Measurements from ENCODE around the gene SPACDR.
"Not testable (repeated sequence)": the region's sequence is repeated elsewhere in the genome, so short reads cannot be mapped to it uniquely, and the experiment has no call there.

The SPACDR gene

GRCh38 chr7:100456562-100456961 lies 7.5 kb downstream of the SPACDR start:
- Histone ChIP-seq H3K36me3 (peaks cover 0 to 13% (median 7%) of the 10 kb centered on the region in 3 donors), H3K4me1 (no peaks in the 10 kb centered on the region), H3K9me3 (no peaks in the 10 kb centered on the region), H3K4me3 (no peak overlapping the region), H3K27ac (no peak overlapping the region), H3K27me3 (no peaks in the 10 kb centered on the region)
- no peak for TF ChIP-seq CTCF (IDR thresholded peaks at IDR 0.05)
- intact Hi-C loops (cut with DNase I; ENCODE audit: low total_unique reads): no loop called here
- DNase-seq: no peak

GRCh38 chr7:100455206-100455605 lies 8.9 kb downstream of the SPACDR start:
- H3K9me3 ChIP-seq: no peaks in the 10 kb centered on the region
- H3K4me1 ChIP-seq: peaks cover 0 to 8% (median 6%) of the 10 kb centered on the region in 4 donors
- H3K27ac ChIP-seq: no peak overlapping the region
- DNase-seq: no peak
- H3K36me3 ChIP-seq: peaks cover 0 to 5% (median 0%) of the 10 kb centered on the region in 3 donors
- no peaks in the 10 kb centered on the region for H3K27me3 ChIP-seq
- TF ChIP-seq CTCF (IDR thresholded peaks at IDR 0.05): no peak
- intact Hi-C loops (cut with DNase I; ENCODE audit: low total_unique reads): no loop called here
- H3K4me3 ChIP-seq: no peak overlapping the region

- H3K27ac ChIP-seq; H3K27me3 ChIP-seq; H3K4me3 ChIP-seq; H3K36me3 ChIP-seq; intact Hi-C loops (cut with DNase I; ENCODE audit: low total_unique reads); DNase-seq; H3K9me3 ChIP-seq: not testable (repeated sequence)
- peaks cover 0 to 12% (median 7%) of the 10 kb centered on the region in 4 donors for H3K4me1 ChIP-seq
These were observed 10.2 kb downstream of the SPACDR start for GRCh38 chr7:100453854-100454253.

GRCh38 chr7:100452513-100452912 lies 11.5 kb downstream of the SPACDR start:
- Histone ChIP-seq H3K4me1 (peaks cover 0 to 12% (median 7%) of the 10 kb centered on the region in 4 donors), H3K27ac (no peak overlapping the region), H3K36me3 (peaks cover 0 to 5% (median 0%) of the 10 kb centered on the region in 3 donors), H3K9me3 (no peaks in the 10 kb centered on the region), H3K4me3 (no peak overlapping the region), H3K27me3 (no peaks in the 10 kb centered on the region)
- intact Hi-C loops (cut with DNase I; ENCODE audit: low total_unique reads): no loop called here
- no peak for DNase-seq
- no peak for TF ChIP-seq CTCF (IDR thresholded peaks at IDR 0.05)

GRCh38 chr7:100449190-100449795 lies 14.8 kb downstream of the SPACDR start:
- intact Hi-C loops (cut with DNase I; ENCODE audit: low total_unique reads): no loop called here
- Histone ChIP-seq H3K27me3 (no peaks in the 10 kb centered on the region), H3K4me1 (peaks cover 0 to 12% (median 7%) of the 10 kb centered on the region in 4 donors), H3K27ac (no peak overlapping the region), H3K36me3 (no peaks in the 10 kb centered on the region), H3K4me3 (no peak overlapping the region), H3K9me3 (no peaks in the 10 kb centered on the region)
- no peak for TF ChIP-seq CTCF (IDR thresholded peaks at IDR 0.05)
- no peak for DNase-seq

- H3K4me3 ChIP-seq; DNase-seq; H3K27me3 ChIP-seq; H3K36me3 ChIP-seq; intact Hi-C loops (cut with DNase I; ENCODE audit: low total_unique reads); H3K27ac ChIP-seq; H3K9me3 ChIP-seq: not testable (repeated sequence)
- H3K4me1 ChIP-seq: peaks cover 0 to 12% (median 7%) of the 10 kb centered on the region in 4 donors
These were observed 16.7 kb downstream of the SPACDR start for GRCh38 chr7:100447363-100447762.

GRCh38 chr7:100446040-100446439 lies 18.0 kb downstream of the SPACDR start:
- H3K36me3 ChIP-seq: no peaks in the 10 kb centered on the region
- intact Hi-C loops (cut with DNase I; ENCODE audit: low total_unique reads): no loop called here
- DNase-seq: no peak

More at GRCh38 chr7:100446040-100446439, 18.0 kb downstream of the SPACDR start:
- Histone ChIP-seq H3K4me1 (peaks cover 0 to 12% (median 7%) of the 10 kb centered on the region in 4 donors), H3K27ac (no peak overlapping the region), H3K4me3 (no peak overlapping the region), H3K27me3 (no peaks in the 10 kb centered on the region), H3K9me3 (no peaks in the 10 kb centered on the region)
- no peak for TF ChIP-seq CTCF (IDR thresholded peaks at IDR 0.05)

Measured in tibial artery (tissue), 4 donors.